ENCODE results near the gene PELI1. TPM values are rescaled to one million over a fixed set of nuclear protein-coding genes. Genes with fewer than 3 reads are reported as not detected.

The PELI1 gene
- total RNA-seq, 1 experiment from 2014 or later: 61.0 TPM

GRCh38 chr2:64133354-64133753, 10.9 kb downstream of the PELI1 start:
- no peak overlapping the region for H3K27ac ChIP-seq (ENCODE audit: insufficient read length, low read depth, low read length)
- no peaks in the 10 kb centered on the region for H3K9me3 ChIP-seq (ENCODE audit: control insufficient read depth, low read depth, low read length)
- Mint-ChIP-seq H3K27ac (peak overlapping the region in 1 of 3 experiments; percentile 15; a peak in 1 of 7 replicates), H3K27me3 (ENCODE audit: low read depth) (no peaks in the 10 kb centered on the region), H3K9me3 (no peaks in the 10 kb centered on the region), H3K4me1 (peaks cover 67 to 73% of the 10 kb centered on the region in 2 experiments), H3K4me3 (no peak overlapping the region), H3K36me3 (ENCODE audit: insufficient read depth in 1 of 3, low read depth in 3 of 3) (peaks cover 2 to 5% (median 4%) of the 10 kb centered on the region in 3 experiments; a peak in 6 of 7 replicates)
- H3K79me1 ChIP-seq (ENCODE audit: insufficient read depth, low read depth, low read length, poor library complexity, severe bottlenecking): peaks cover 9% of the 10 kb centered on the region
- no peak overlapping the region for H2AK5ac ChIP-seq (ENCODE audit: insufficient read length, low read length)
- no peak overlapping the region for H3K9ac ChIP-seq (ENCODE audit: extremely low read depth, insufficient read length, low read length)
- H3K4me2 ChIP-seq (ENCODE audit: insufficient read depth, insufficient read length, low read length): no peak overlapping the region
- no peak for DNase-seq
- peaks cover 16% of the 10 kb centered on the region; the same call in 1 of the 2 replicates for H3K79me2 ChIP-seq (ENCODE audit: insufficient read depth, low read length)
- no peaks in the 10 kb centered on the region for H4K20me1 ChIP-seq (ENCODE audit: control insufficient read depth, insufficient read depth, insufficient read length)
- H4K8ac ChIP-seq (replicated peaks; ENCODE audit: insufficient read length, low read depth, low read length): no peak overlapping the region
- no peak overlapping the region for H4K5ac ChIP-seq (ENCODE audit: insufficient read length, low read depth, low read length)
- H2BK5ac ChIP-seq (ENCODE audit: insufficient read length, low read length): no peak overlapping the region
- no peak overlapping the region for H3T11ph ChIP-seq (ENCODE audit: low read length)
- no peaks in the 10 kb centered on the region for H3K23me2 ChIP-seq (ENCODE audit: insufficient read length, low read depth, low read length, poor library complexity, severe bottlenecking)
- no peak overlapping the region for H2BK15ac ChIP-seq (ENCODE audit: low read depth, low read length)
- H3K18ac ChIP-seq (ENCODE audit: insufficient read length, low read depth, low read length): no peak overlapping the region
- no peak overlapping the region for H2AFZ ChIP-seq (ENCODE audit: low read length)
- H3K14ac ChIP-seq (ENCODE audit: insufficient read depth, low read length): no peak overlapping the region
- no peak overlapping the region for H3K23ac ChIP-seq (ENCODE audit: insufficient read length, low read depth, low read length)
- no peak overlapping the region for H2BK12ac ChIP-seq (ENCODE audit: insufficient read length, low read depth, low read length)
- no peak overlapping the region for H2BK120ac ChIP-seq (ENCODE audit: low read depth, low read length, poor library complexity, severe bottlenecking)
- TF ChIP-seq, protein P1, sequence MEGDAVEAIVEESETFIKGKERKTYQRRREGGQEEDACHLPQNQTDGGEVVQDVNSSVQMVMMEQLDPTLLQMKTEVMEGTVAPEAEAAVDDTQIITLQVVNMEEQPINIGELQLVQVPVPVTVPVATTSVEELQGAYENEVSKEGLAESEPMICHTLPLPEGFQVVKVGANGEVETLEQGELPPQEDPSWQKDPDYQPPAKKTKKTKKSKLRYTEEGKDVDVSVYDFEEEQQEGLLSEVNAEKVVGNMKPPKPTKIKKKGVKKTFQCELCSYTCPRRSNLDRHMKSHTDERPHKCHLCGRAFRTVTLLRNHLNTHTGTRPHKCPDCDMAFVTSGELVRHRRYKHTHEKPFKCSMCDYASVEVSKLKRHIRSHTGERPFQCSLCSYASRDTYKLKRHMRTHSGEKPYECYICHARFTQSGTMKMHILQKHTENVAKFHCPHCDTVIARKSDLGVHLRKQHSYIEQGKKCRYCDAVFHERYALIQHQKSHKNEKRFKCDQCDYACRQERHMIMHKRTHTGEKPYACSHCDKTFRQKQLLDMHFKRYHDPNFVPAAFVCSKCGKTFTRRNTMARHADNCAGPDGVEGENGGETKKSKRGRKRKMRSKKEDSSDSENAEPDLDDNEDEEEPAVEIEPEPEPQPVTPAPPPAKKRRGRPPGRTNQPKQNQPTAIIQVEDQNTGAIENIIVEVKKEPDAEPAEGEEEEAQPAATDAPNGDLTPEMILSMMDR (conservative IDR thresholded peaks at IDR 0.05): no peak
- H4K91ac ChIP-seq (ENCODE audit: insufficient read length, low read depth, low read length): no peak overlapping the region
- no peaks in the 10 kb centered on the region; the same call in 1 of the 2 replicates for H3K4me1 ChIP-seq (ENCODE audit: insufficient read depth, low read length)
- H2BK20ac ChIP-seq (ENCODE audit: low read depth, low read length, poor library complexity, severe bottlenecking): no peak overlapping the region
- H3K56ac ChIP-seq (ENCODE audit: insufficient read length, low read depth, low read length): no peak overlapping the region
- no CpG with 5 or more reads among the region's 1 CpG for WGBS (ENCODE audit: extremely low coverage, insufficient read length, low lambda C conversion rate)
- no peak overlapping the region for H3K4ac ChIP-seq (ENCODE audit: low read depth, low read length)
- H3K27me3 ChIP-seq (ENCODE audit: insufficient read depth, low read length): no peaks in the 10 kb centered on the region

Data from H9 (cell line).